ENCODE results near the gene HK2.
"Not testable (repeated sequence)": the region's sequence is repeated elsewhere in the genome, so short reads cannot be mapped to it uniquely, and the experiment has no call there.

HK2 gene

GRCh38 chr2:74906395-74906794 is 72.5 kb downstream of the HK2 start:
- no peak for DNase-seq

GRCh38 chr2:74907560-74907959 is 73.6 kb downstream of the HK2 start:
- not testable (repeated sequence) for DNase-seq

GRCh38 chr2:74908748-74909444 is 75.0 kb downstream of the HK2 start:
- no peak for DNase-seq

GRCh38 chr2:74910245-74910644 is 76.3 kb downstream of the HK2 start:
- no peak for DNase-seq

- no peak for DNase-seq
These were observed 77.1 kb downstream of the HK2 start for GRCh38 chr2:74911061-74911460.

- DNase-seq: peak; percentile 13
These were observed 81.8 kb downstream of the HK2 start for GRCh38 chr2:74915743-74916142.

- no peak for DNase-seq
These were observed 82.5 kb downstream of the HK2 start for GRCh38 chr2:74916394-74916793.

- no peak for DNase-seq
These were observed 84.0 kb downstream of the HK2 start for GRCh38 chr2:74917702-74918619.

- DNase-seq: peak; percentile 23
These were observed 85.9 kb downstream of the HK2 start for GRCh38 chr2:74919827-74920226.

- no peak for DNase-seq
These were observed 87.4 kb downstream of the HK2 start for GRCh38 chr2:74921236-74921736.

GRCh38 chr2:74922592-74923227 is 88.8 kb downstream of the HK2 start:
- no peak for DNase-seq

- DNase-seq: no peak
These were observed 90.7 kb downstream of the HK2 start for GRCh38 chr2:74924463-74925265.

- DNase-seq: no peak
These were observed 91.4 kb downstream of the HK2 start for GRCh38 chr2:74925361-74925786.

- DNase-seq: no peak
These were observed 93.7 kb downstream of the HK2 start for GRCh38 chr2:74927621-74928020.

- DNase-seq: no peak
These were observed 97.0 kb downstream of the HK2 start for GRCh38 chr2:74930811-74931486.

GRCh38 chr2:74931940-74932339 is 98.0 kb downstream of the HK2 start:
- no peak for DNase-seq

GRCh38 chr2:74935975-74936391 is 102.1 kb downstream of the HK2 start:
- DNase-seq: peak; percentile 62

- DNase-seq: no peak
These were observed 103.4 kb downstream of the HK2 start for GRCh38 chr2:74937221-74937880.

GRCh38 chr2:74938264-74938663 is 104.3 kb downstream of the HK2 start:
- no peak for DNase-seq

- DNase-seq: no peak
These were observed 106.2 kb downstream of the HK2 start for GRCh38 chr2:74939919-74940812.
